Neural progenitor cell (in vitro differentiated cells): Measurements from ENCODE around the gene GMPPA. TPM values are rescaled to one million over a fixed set of nuclear protein-coding genes. Genes with fewer than 3 reads are reported as not detected.

Experiments used
- DNase-seq: peaks from one replicate; pipeline ENCODE4 v3.0.0-alpha.2; 2016; ENCODE audit warnings: low spot score
- H2AFZ ChIP-seq: fragments of 200-600 bp; sonication (generic); replicated peaks from 2 replicates; pipeline ENCODE4 v1.6.1; 2016; ENCODE audit warnings: antibody characterized with exemption
- H3F3A ChIP-seq: fragments of 200-600 bp; sonication (generic); 2 replicates; pipeline ENCODE4 v1.6.1; 2016; ENCODE audit warnings: antibody characterized with exemption, low read depth
- H3K27ac ChIP-seq: fragments of 200-600 bp; sonication (generic); 2 replicates; pipeline ENCODE4 v1.5.1; 2016; ENCODE audit warnings: mild to moderate bottlenecking
- H3K27me3 ChIP-seq: fragments of 200-600 bp; sonication (generic); 2 replicates; pipeline ENCODE4 v1.6.1; 2016; ENCODE audit warnings: mild to moderate bottlenecking, moderate library complexity
- H3K36me3 ChIP-seq: fragments of 200-600 bp; sonication (generic); 2 replicates; pipeline ENCODE4 v1.5.1; 2016
- H3K4me1 ChIP-seq: fragments of 200-600 bp; sonication (generic); 2 replicates; pipeline ENCODE4 v1.6.1; 2016; ENCODE audit warnings: mixed run types
- H3K4me2 ChIP-seq: fragments of 200-600 bp; sonication (generic); 2 replicates; pipeline ENCODE4 v1.6.1; 2016
- H3K4me3 ChIP-seq: fragments of 200-600 bp; sonication (generic); 2 replicates; pipeline ENCODE4 v1.5.1; 2016
- H3K79me2 ChIP-seq: fragments of 200-600 bp; sonication (generic); 2 replicates; pipeline ENCODE4 v1.6.1; 2016; ENCODE audit warnings: low read depth
- H3K9ac ChIP-seq: fragments of 200-600 bp; sonication (generic); 2 replicates; pipeline ENCODE4 v1.6.1; 2016
- H3K9me3 ChIP-seq: fragments of 200-600 bp; sonication (generic); 2 replicates; pipeline ENCODE4 v1.5.1; 2016; ENCODE audit warnings: low read depth
- H4K20me1 ChIP-seq: fragments of 200-600 bp; sonication (generic); 2 replicates; pipeline ENCODE4 v1.6.1; 2016; ENCODE audit warnings: low read depth
- H3K27ac Mint-ChIP-seq: 3 replicates; pipeline ENCODE4 v1.8.0; 2021; ENCODE audit warnings: mixed read lengths
- H3K27me3 Mint-ChIP-seq: 2 replicates; pipeline ENCODE4 v1.8.0; 2022; ENCODE audit warnings: low read depth, mild to moderate bottlenecking, inconsistent platforms, moderate library complexity, mixed read lengths; ENCODE audit not compliant: insufficient read depth
- H3K36me3 Mint-ChIP-seq: 3 replicates; pipeline ENCODE4 v1.8.0; 2021; ENCODE audit warnings: mixed read lengths
- H3K4me1 Mint-ChIP-seq: 3 replicates; pipeline ENCODE4 v1.8.0; 2021; ENCODE audit warnings: mixed read lengths
- H3K4me3 Mint-ChIP-seq: 3 replicates; pipeline ENCODE4 v1.8.0; 2021; ENCODE audit warnings: mild to moderate bottlenecking, moderate library complexity, mixed read lengths
- H3K9me3 Mint-ChIP-seq: 3 replicates; pipeline ENCODE4 v1.8.0; 2020; ENCODE audit warnings: mixed read lengths
- CTCF ChIP-seq: fragments of 200-600 bp; sonication (generic); IDR thresholded peaks from 2 replicates; pipeline ENCODE4 v1.5.1; 2017; ENCODE audit warnings: antibody characterized with exemption, mild to moderate bottlenecking
- EZH2 ChIP-seq: fragments of 200-600 bp; sonication (generic); IDR thresholded peaks from 2 replicates; pipeline ENCODE4 v1.6.1; 2017; ENCODE audit warnings: antibody characterized with exemption, mild to moderate bottlenecking, moderate library complexity
- EZH2phosphoT487 ChIP-seq: fragments of 200-600 bp; sonication (generic); IDR thresholded peaks from 2 replicates; pipeline ENCODE4 v1.6.1; 2017; ENCODE audit warnings: antibody characterized with exemption
- total RNA-seq: library from RNA; depleted of rRNA; stranded (reverse); fragments of >200 nt; gene quantifications from 2 replicates; pipeline ENCODE4 v1.2.3, GENCODE V29; 2015; ENCODE audit warnings: low replicate concordance

The GMPPA gene
- total RNA-seq, 1 donor from 2014 or later, result 49.3 TPM

GRCh38 chr2:219523031-219523671, 24.5 kb downstream of the GMPPA start:
- H3K27me3 ChIP-seq, result peaks cover 31% of the 10 kb centered on the region
- H3K9me3 Mint-ChIP-seq, result no peaks in the 10 kb centered on the region
- peak overlapping the region; percentile 80 for H3K4me2 ChIP-seq
- peaks cover 72% of the 10 kb centered on the region for H3K4me1 Mint-ChIP-seq
- H3K36me3 ChIP-seq, result no peaks in the 10 kb centered on the region
- H4K20me1 ChIP-seq, result peaks cover 15% of the 10 kb centered on the region
- H3K79me2 ChIP-seq, result no peaks in the 10 kb centered on the region
- TF ChIP-seq CTCF, result peak; percentile 45
- TF ChIP-seq EZH2, result no peak
- H3K4me3 ChIP-seq, result peak overlapping the region; percentile 40
- H2AFZ ChIP-seq, result peak overlapping the region; percentile 70
- no peaks in the 10 kb centered on the region for H3K36me3 Mint-ChIP-seq
- peaks cover 56% of the 10 kb centered on the region for H3F3A ChIP-seq
- H3K9me3 ChIP-seq, result no peaks in the 10 kb centered on the region
- no peak overlapping the region for H3K27ac Mint-ChIP-seq
- H3K27ac ChIP-seq, result no peak overlapping the region
- no peak overlapping the region for H3K9ac ChIP-seq
- peak overlapping the region; percentile 57 for H3K4me3 Mint-ChIP-seq
- H3K4me1 ChIP-seq, result peaks cover 69% of the 10 kb centered on the region
- DNase-seq, result peak; percentile 57
- H3K27me3 Mint-ChIP-seq, result peaks cover 36% of the 10 kb centered on the region

GRCh38 chr2:219524817-219525216, 26.1 kb downstream of the GMPPA start:
- H2AFZ ChIP-seq, result no peak overlapping the region
- TF ChIP-seq EZH2phosphoT487 (no peak), EZH2 (no peak), CTCF (no peak)
- H3K27ac ChIP-seq, result no peak overlapping the region
- H3K4me1 Mint-ChIP-seq, result peaks cover 74% of the 10 kb centered on the region
- H3K36me3 Mint-ChIP-seq, result no peaks in the 10 kb centered on the region
- H3K9me3 Mint-ChIP-seq, result no peaks in the 10 kb centered on the region
- H4K20me1 ChIP-seq, result peaks cover 15% of the 10 kb centered on the region
- peak overlapping the region; percentile 11 for H3K27ac Mint-ChIP-seq
- H3F3A ChIP-seq, result peaks cover 52% of the 10 kb centered on the region
- H3K4me2 ChIP-seq, result no peak overlapping the region
- peaks cover 33% of the 10 kb centered on the region for H3K27me3 Mint-ChIP-seq
- H3K4me1 ChIP-seq, result peaks cover 69% of the 10 kb centered on the region
- H3K79me2 ChIP-seq, result no peaks in the 10 kb centered on the region
- H3K4me3 Mint-ChIP-seq, result no peak overlapping the region
- H3K36me3 ChIP-seq, result no peaks in the 10 kb centered on the region
- DNase-seq, result no peak
- no peak overlapping the region for H3K9ac ChIP-seq
- no peak overlapping the region for H3K4me3 ChIP-seq
- H3K27me3 ChIP-seq, result peaks cover 48% of the 10 kb centered on the region
- H3K9me3 ChIP-seq, result no peaks in the 10 kb centered on the region

- peaks cover 52% of the 10 kb centered on the region for H3K27me3 ChIP-seq
- peaks cover 65% of the 10 kb centered on the region for H3K4me1 ChIP-seq
- no peaks in the 10 kb centered on the region for H3K9me3 ChIP-seq
- no peak overlapping the region for H3K9ac ChIP-seq
- peaks cover under 1% of the 10 kb centered on the region for H3K9me3 Mint-ChIP-seq
- peak overlapping the region; percentile 67 for H3K4me2 ChIP-seq
- peaks cover 29% of the 10 kb centered on the region for H3K27me3 Mint-ChIP-seq
- DNase-seq, result peak; percentile 91
- peaks cover 73% of the 10 kb centered on the region for H3K4me1 Mint-ChIP-seq
- no peak for TF ChIP-seq CTCF
- no peak for TF ChIP-seq EZH2phosphoT487
- TF ChIP-seq EZH2, result no peak
- peaks cover 52% of the 10 kb centered on the region for H3F3A ChIP-seq
- no peaks in the 10 kb centered on the region for H3K36me3 ChIP-seq
- peaks cover 15% of the 10 kb centered on the region for H4K20me1 ChIP-seq
- H3K4me3 ChIP-seq, result no peak overlapping the region
- H3K4me3 Mint-ChIP-seq, result peak overlapping the region; percentile 72
- H3K27ac Mint-ChIP-seq, result peak overlapping the region; percentile 11
- no peaks in the 10 kb centered on the region for H3K79me2 ChIP-seq
- H3K27ac ChIP-seq, result no peak overlapping the region
- no peaks in the 10 kb centered on the region for H3K36me3 Mint-ChIP-seq
- H2AFZ ChIP-seq, result no peak overlapping the region
These were observed 27.0 kb downstream of the GMPPA start for GRCh38 chr2:219525533-219526232.
